IPS DF 6.9 (cell line): ENCODE results near the gene DAPK1.

Source experiments
- DNase-seq: peaks from one replicate; pipeline ENCODE4 v3.0.0-alpha.2; 2013; ENCODE audit warnings: low read depth, low spot score
- H3K27ac ChIP-seq: one replicate; pipeline ENCODE4 v1.5.1; 2013; ENCODE audit warnings: low read length, control low read depth
- H3K27me3 ChIP-seq: 2 replicates; pipeline ENCODE4 v1.6.1; 2013; ENCODE audit warnings: mild to moderate bottlenecking, low read length; ENCODE audit not compliant: control insufficient read depth, insufficient read depth
- H3K36me3 ChIP-seq: 2 replicates; pipeline ENCODE4 v1.6.1; 2013; ENCODE audit warnings: low read length; ENCODE audit not compliant: control insufficient read depth, insufficient read depth
- H3K4me1 ChIP-seq: 2 replicates; pipeline ENCODE4 v1.6.1; 2013; ENCODE audit warnings: low read length; ENCODE audit not compliant: control insufficient read depth, insufficient read depth
- H3K4me3 ChIP-seq: 2 replicates; pipeline ENCODE4 v1.5.1; 2013; ENCODE audit warnings: mild to moderate bottlenecking, low read length
- H3K9me3 ChIP-seq: 2 replicates; pipeline ENCODE4 v1.6.1; 2013; ENCODE audit warnings: low read length, inconsistent platforms; ENCODE audit not compliant: control insufficient read depth, insufficient read depth
- WGBS: extraction: QIAGEN DNeasy Blood & Tissue Kit; methylation state at CpG from one replicate; pipeline ENCODE4 v1.1.7; 2013; ENCODE audit warnings: mixed read lengths, missing lambda C conversion rate; ENCODE audit not compliant: insufficient read length, insufficient coverage; 5-methylcytosine and 5-hydroxymethylcytosine counted together

The DAPK1 gene

DNA sequence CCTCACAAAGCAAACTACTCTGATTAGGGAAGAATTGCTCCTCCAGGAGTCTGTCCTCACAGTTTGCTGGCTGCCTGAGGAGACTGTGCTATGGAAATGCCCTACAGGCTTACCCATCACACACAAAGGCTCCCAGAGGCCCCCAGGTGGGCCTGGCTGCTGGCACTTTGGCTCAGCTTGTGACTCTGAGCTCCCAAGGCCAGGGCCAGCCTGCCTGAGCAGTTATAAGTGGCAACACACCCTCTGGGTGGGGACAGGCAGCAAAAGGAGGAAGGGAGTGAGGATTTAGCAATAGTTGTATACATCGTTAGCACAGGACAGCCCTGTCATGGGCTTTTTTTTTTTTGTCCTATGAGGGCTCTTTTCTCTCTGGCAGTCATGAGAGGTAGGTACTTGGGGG, 103.5 kb downstream of the DAPK1 start:
- no peak overlapping the region for H3K27ac ChIP-seq
- H3K4me1 ChIP-seq = peaks cover 4% of the 10 kb centered on the region
- DNase-seq = no peak
- H3K9me3 ChIP-seq = no peaks in the 10 kb centered on the region
- no CpG with 5 or more reads among the region's 1 CpG for WGBS
- no peaks in the 10 kb centered on the region for H3K27me3 ChIP-seq
- no peak overlapping the region for H3K4me3 ChIP-seq
- peaks cover 9% of the 10 kb centered on the region for H3K36me3 ChIP-seq

DNA sequence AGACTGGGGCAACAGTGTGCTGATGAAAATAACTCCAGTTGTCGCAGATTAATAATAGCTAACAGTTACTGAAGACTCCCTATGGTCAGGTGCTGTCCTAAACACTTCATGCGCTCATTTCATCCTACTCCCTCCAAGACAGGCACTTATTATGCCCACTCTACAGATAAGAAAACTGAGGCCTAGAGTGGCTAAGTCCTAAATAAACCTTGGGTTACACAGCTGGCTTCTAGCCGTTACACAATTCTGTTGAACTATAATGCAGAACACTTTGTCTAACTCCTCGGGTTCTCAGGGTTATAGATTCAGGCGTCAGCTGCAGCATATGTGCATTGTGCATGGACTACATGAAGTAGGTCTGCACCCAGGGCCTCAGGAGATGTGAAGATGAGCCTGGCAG, 103.9 kb downstream of the DAPK1 start:
- H3K36me3 ChIP-seq = peaks cover 9% of the 10 kb centered on the region
- no peak for DNase-seq
- H3K27ac ChIP-seq = no peak overlapping the region
- H3K9me3 ChIP-seq = no peaks in the 10 kb centered on the region
- peaks cover 4% of the 10 kb centered on the region for H3K4me1 ChIP-seq
- H3K4me3 ChIP-seq = no peak overlapping the region
- H3K27me3 ChIP-seq = no peaks in the 10 kb centered on the region
- WGBS = no CpG with 5 or more reads among the region's 5 CpGs

DNA sequence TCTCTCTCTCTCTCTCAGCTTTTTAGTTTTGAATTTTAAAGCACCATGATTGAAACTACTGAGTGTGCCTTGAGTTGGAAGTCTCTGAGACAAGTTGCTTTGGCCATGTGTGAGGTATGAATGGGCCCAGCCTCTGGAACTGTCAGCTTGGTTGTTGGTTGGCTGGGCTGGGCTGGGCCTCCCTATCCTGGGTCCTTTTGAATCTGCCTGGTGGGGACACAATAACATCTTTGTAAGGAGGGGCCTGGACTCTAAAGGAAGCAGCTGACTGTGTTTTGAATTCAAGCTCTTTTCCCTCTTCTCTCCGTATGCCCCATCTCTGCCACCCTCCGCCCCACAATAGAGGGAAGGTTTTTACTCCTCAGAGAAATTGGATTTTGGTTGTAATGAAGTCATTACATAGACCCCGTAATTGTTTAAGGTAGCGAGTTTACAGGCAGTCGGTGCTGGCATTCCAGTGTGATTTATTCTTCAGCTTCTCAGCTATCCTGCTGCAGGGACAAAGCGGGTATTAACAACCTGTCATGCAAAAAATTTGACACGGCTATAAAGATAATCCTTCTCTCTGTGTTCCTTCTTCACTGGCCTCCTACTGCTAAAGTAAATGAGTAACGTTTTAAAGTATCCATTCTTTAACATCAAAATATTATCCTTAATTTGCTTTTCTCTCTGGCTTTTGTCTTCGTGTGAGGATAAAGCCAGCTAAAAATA, 105.4 kb downstream of the DAPK1 start:
- Histone ChIP-seq H3K27me3 (no peaks in the 10 kb centered on the region), H3K36me3 (peaks cover 9% of the 10 kb centered on the region), H3K4me3 (no peak overlapping the region), H3K9me3 (no peaks in the 10 kb centered on the region), H3K4me1 (peaks cover 3% of the 10 kb centered on the region), H3K27ac (no peak overlapping the region)
- WGBS = no CpG with 5 or more reads among the region's 9 CpGs
- DNase-seq = no peak

DNA sequence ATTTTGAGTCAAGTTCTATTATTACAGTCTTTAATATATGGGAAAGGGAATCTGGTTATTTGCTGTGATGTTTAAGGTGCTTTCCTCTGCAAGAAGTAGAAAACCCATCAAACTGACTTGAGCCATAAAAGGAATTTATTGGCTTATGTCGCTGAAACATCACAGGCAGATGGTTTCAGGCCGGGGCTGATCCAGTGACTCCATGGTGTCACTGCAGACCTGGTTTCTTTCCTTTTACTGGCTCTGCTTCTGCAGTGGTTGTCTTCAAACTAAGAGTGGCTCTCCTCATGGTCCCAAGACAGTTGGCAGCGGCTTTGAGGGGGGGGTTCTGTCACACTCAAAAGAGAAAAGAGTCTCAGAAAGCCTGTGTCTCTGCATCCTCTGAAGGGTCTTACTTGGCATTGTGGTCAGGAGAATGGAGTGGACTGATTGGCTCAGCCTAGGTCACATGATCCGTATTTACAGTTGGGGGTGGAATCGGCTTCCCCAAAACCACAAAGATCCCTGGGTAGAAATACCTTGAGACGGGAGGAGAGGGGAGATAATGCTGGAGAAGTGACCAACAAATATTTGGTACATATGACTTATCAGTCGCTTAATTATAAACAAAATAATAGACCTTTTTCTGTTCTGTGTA, 106.3 kb downstream of the DAPK1 start:
- Histone ChIP-seq H3K4me1 (peaks cover 7% of the 10 kb centered on the region), H3K4me3 (no peak overlapping the region), H3K36me3 (peaks cover 9% of the 10 kb centered on the region), H3K27ac (no peak overlapping the region), H3K9me3 (no peaks in the 10 kb centered on the region), H3K27me3 (no peaks in the 10 kb centered on the region)
- no CpG with 5 or more reads among the region's 7 CpGs for WGBS
- DNase-seq = no peak

DNA sequence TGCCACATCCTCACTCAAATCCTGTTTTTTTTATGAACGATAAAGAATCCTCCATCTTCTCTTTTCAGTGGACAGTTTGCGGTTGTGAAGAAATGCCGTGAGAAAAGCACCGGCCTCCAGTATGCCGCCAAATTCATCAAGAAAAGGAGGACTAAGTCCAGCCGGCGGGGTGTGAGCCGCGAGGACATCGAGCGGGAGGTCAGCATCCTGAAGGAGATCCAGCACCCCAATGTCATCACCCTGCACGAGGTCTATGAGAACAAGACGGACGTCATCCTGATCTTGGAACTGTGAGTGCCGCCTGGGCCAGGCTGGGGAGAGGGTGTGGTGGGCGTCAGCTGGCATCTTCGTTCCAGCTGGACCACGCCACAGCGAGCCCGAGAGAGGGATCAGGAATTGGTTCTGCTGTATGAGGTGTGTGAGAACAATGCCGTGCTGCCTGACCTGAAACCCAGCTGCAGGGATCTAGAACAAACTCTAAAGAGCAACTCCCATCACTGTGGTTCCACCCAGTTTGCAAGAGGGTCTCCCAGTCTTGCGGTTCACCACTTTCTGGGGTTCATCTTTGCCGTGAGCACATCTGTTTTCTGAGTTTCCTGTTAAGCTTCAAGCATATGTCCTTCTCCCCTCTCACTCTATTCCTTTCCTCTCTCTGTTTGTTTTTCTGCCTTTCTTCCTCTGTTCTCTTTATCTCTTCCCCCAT, 107.4 kb downstream of the DAPK1 start:
- Histone ChIP-seq H3K27ac (no peak overlapping the region), H3K27me3 (no peaks in the 10 kb centered on the region)

DNA sequence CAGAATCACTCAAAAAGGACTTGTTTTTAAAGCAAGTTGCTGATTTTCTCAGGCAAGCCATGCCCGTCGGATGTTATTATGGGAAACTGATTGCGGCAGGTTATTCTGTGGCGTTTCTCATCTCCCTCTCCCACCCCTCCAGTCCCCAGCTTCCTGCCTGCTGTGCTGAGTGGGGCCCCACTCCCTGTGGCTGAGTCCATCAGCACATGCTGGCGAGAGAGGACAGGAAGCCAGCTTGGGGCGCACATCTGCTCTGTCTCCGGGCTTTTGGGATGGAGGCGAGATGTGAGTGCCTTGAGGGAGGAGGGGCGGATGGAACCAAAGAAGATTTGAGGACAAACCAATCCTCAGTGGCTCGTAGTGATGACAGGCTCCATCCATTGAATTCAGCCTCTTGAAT, 108.0 kb downstream of the DAPK1 start:
- Histone ChIP-seq H3K9me3 (no peaks in the 10 kb centered on the region), H3K27me3 (no peaks in the 10 kb centered on the region), H3K36me3 (peaks cover 9% of the 10 kb centered on the region), H3K4me1 (peaks cover 11% of the 10 kb centered on the region), H3K4me3 (no peak overlapping the region), H3K27ac (no peak overlapping the region)
- WGBS = no CpG with 5 or more reads among the region's 10 CpGs
- no peak for DNase-seq

More for the DNA sequence above, 107.4 kb downstream of the DAPK1 start:
- H3K4me1 ChIP-seq = peaks cover 9% of the 10 kb centered on the region
- no peak overlapping the region for H3K4me3 ChIP-seq
- no peaks in the 10 kb centered on the region for H3K9me3 ChIP-seq
- peaks cover 9% of the 10 kb centered on the region for H3K36me3 ChIP-seq
- no CpG with 5 or more reads among the region's 23 CpGs for WGBS
- no peak for DNase-seq

DNA sequence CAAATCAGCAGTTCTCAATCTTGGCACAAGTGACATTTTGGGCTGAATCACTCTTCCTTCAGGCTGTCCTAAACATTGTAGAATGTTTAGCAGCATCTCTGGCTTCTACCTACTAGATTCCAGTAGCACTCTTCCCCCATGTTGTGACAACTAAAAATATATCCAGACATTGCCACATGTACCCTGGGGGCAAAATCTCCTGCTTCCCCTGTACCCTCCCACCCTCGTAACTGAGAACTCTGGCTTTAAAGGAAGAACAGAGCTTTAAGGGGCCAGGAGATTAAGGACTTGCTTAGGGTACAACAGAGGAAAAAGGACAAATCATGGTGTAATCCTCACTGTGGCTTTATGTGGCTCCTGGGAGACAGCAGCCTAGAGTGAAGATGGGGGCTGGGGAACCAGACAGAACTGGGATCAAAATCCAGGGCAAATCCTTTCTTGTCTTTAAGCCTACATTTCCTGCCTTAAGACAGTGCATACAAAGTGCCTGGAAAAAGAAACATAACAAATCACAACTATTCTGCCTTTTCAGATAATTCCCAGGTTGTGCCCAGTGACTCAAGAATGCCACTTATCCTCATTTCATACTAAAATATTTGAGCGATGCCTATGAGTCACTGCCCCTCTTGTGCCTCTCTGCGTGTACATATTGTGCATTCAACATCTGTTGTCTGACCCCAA, 109.3 kb downstream of the DAPK1 start:
- Histone ChIP-seq H3K36me3 (peaks cover 9% of the 10 kb centered on the region), H3K27ac (no peak overlapping the region), H3K4me3 (no peak overlapping the region), H3K4me1 (peaks cover 10% of the 10 kb centered on the region), H3K27me3 (no peaks in the 10 kb centered on the region), H3K9me3 (no peaks in the 10 kb centered on the region)
- no peak for DNase-seq
- WGBS = no CpG with 5 or more reads among the region's 3 CpGs

DNA sequence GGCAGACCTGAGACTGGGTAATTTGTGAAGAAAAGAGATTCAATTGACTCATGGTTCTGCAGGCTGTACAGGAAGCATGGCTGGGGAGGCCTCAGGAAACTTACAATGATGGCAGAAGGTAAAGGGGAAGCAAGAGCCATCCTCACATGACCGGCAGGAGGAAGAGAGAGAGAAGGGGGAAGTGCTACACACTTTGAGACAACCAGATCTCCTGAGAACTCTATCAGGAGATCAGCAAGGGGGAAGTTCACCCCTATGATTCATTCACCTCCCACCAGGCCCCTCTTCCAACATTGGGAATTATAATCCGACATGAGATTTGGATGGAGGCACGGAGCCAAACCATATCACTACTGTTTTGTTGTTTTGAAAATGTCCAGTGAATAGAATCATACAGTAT, 110.2 kb downstream of the DAPK1 start:
- WGBS = no CpG with 5 or more reads among the region's 3 CpGs
- Histone ChIP-seq H3K4me3 (no peak overlapping the region), H3K9me3 (no peaks in the 10 kb centered on the region), H3K36me3 (peaks cover 9% of the 10 kb centered on the region), H3K27ac (no peak overlapping the region), H3K27me3 (no peaks in the 10 kb centered on the region), H3K4me1 (peaks cover 10% of the 10 kb centered on the region)
- DNase-seq = no peak

DNA sequence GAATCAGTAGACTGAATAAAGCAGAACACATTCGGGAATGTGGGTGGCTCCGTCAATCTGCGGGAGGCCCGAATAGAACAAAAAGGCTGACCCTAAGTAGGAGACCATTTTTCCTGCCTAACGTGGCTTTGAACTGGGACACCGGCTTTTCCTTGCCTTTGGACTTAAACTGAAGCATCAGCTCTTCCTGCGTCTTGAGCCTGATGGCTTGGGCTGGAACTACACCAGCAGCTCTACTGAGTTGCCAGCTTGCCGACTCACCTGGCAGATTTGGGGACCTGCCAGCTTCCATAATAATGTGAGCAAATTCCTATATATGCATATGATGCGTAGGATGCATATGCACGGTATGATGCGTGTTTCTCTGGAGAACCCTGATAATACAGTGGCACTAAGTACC, 111.3 kb downstream of the DAPK1 start:
- H3K9me3 ChIP-seq = no peaks in the 10 kb centered on the region
- H3K27me3 ChIP-seq = no peaks in the 10 kb centered on the region
- no peak overlapping the region for H3K4me3 ChIP-seq
- peaks cover 9% of the 10 kb centered on the region for H3K36me3 ChIP-seq
- H3K27ac ChIP-seq = no peak overlapping the region
- WGBS = no CpG with 5 or more reads among the region's 11 CpGs
- no peak for DNase-seq
- H3K4me1 ChIP-seq = peaks cover 9% of the 10 kb centered on the region

DNA sequence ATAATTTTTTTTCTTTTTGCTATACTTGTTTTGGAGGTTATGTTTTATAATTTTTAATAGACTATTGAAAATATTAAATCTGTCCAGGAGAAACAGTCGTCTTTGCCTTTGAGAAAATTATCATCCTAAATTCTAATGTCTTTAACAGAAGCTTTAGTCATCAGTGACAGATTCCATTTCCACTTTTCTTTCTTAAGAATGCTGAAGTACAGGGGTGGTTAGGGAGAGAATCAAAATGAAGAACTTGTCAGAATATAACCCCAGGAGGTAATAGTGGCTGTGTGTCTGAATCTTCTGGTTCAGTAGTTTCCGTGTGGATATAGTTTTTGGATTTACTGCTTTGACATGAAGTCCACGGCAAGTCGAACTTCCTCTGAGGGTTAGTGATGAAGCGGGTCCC, 111.8 kb downstream of the DAPK1 start:
- no peak overlapping the region for H3K4me3 ChIP-seq
- peaks cover 9% of the 10 kb centered on the region for H3K4me1 ChIP-seq
- H3K9me3 ChIP-seq = no peaks in the 10 kb centered on the region
- no peak overlapping the region for H3K27ac ChIP-seq
- H3K27me3 ChIP-seq = no peaks in the 10 kb centered on the region
- peaks cover 9% of the 10 kb centered on the region for H3K36me3 ChIP-seq
- DNase-seq = no peak
- no CpG with 5 or more reads among the region's 5 CpGs for WGBS
